GM18868 (cell line): ENCODE data around the gene TMEM258.

Experiments used
- ATAC-seq: cut with Tn5 transposase; IDR thresholded peaks from one replicate; pipeline ENCODE4 v1.9.1; 2021; ENCODE audit warnings: mild to moderate bottlenecking, moderate library complexity; ENCODE audit not compliant: unreplicated experiment

TMEM258 gene

DNA sequence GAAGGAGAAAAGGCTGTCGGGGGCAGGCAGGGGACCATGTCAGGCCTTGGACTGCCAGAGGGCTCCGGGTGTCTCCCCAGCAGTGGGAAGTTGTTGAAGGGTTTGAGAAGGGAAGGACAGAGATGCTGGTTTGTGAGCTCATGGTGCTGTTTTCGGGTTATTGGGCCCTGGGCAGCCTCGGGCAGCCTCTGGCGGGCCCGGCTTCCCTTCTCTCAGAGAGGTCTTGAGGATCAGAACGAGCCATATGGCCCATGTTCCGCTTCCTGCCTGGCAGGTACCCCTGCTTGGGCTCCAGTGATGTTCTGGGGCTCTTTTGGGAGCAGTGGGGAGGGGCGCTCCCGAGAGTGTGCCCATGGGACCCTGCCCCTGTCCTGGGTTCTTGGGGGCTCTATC is 30.2 kb downstream of the TMEM258 start:
- ATAC-seq: no peak

DNA sequence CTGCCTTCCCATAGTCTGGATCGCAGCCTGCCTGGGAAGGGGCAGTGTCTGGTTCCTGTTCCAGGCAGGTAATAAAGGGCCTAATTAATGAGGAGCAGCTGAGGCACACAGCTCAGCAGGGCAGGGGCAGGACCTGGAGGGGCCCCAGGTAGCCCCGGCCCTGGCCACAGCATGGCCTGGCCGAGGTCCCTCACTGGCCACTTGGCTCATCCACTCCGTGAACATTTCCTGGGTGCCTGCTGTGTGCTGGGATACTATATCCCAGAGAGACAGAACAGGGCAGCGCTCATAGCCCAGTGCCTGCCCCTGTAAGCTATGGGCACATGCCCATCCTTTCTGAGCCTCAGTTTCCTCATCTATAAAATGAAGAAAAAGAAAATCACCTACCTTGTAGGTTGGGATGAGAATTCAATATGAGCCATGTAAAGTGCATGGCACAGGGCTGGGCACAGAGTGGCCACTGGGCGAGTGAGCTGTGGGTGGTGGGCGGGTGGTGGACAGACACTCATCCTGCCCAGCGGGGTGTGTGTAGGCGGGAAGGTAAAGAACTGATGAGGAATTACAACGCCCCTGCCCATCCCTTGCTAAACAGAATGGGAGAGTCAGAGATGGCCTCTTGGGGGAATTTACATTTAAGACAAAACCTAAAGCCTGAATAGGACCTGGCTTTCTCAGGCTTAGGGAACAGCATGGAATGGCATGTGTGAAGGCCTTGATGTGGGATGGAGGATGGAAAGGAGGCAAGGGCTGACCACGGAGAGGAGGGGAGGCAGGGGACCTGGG is 30.8 kb downstream of the TMEM258 start:
- no peak for ATAC-seq

DNA sequence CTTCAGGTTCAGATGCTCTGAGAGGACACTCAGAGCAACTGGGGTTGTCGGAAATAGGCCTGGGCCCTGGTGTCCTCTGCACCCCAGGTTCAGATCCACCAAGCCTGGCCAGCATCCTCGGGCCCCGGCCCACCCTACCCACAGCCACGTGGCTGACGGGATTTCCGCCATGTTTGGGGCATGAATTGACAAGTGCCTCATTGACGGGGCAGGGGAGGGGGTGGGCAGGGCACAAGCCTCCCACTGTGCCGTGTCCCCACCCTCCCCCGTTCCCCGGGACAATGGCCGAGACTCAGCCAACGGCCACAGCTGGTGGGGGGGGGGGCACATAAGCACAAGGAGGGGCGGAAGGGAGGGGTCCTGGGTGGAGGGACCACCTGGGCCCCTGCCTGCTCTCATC is 31.5 kb downstream of the TMEM258 start:
- ATAC-seq: no peak

DNA sequence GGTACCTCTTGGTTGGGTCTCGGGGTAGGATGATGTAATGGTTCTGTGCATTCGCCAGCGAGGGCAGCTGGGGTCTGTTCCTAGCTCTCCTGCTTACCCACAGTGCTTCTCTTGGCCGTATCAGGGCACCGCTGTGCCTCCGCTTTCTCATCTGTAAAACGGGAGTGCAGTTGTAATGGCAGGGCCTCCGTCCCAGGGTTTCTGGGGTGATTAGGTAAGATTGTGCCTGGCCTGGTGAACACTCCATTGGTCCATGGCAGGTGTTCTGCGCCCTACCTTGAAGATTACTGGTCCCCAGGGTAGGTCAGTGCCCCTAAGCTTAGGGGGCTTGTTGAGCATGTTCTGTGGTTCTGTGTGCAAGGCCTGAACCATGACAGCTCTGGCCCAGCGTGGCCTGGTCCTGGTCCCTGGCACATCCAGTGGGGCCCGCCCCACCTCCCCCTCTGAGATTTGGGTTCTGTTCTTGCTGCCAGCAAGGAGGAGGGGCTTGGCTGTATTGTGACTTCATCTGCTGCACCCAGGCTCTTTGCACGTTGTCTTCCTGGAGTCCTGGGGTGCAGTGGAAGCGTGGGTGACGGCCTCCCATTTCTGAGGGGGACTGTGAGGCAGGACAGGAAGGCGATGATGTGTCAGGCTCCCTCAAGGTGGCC is 35.1 kb downstream of the TMEM258 start:
- ATAC-seq: no peak

DNA sequence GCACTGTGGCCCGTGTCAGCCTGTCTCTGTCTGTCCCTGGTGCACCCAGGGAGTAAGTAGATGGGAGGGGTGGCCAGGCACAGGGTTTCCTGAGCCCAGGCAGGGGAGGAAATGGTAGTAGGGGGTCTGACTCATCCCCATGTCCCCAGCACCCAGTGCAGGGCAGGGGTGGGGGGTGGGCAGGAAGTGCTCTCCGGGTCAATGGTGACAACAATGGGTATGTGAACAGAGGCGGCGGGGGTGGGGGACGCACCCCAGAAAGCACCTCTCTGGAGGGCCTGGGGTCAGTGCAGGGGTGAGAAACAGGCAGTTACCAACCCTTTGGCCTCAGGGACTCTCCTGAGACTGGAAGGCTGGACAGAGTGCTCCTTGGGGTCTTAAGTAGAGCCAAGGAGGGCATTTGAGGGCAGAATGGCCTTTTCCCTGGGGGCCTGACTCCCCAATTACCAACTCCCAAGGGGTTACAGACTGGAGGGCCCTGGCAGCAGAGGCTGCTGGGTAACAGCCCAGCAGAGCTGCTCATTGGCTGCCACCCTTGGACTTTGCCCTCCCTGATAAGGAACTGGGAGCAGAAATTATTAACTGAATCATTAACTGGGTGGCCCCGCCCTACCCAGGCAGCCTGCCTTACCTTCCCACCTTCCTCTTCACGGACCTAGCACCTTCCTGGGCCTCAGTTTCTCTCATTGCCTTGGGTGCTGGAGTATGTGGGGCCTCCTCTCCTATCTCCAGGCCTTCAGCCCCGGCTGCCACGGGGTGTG is 35.8 kb downstream of the TMEM258 start:
- no peak for ATAC-seq

DNA sequence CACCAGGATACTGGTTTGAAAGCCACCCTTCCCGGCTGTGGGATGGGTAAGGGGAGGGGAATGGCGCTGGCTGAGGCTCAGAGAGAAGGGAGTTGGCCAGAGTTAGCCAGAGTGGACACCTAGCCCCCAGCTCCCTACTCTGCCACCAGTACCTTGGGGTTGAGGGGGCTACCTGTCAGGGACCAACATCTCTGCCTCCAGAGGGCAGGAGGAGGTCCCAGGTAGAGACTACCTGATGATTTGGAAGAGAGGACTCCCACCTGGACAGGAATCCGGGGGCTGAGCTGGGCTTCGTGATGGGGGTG is 36.3 kb downstream of the TMEM258 start:
- ATAC-seq: no peak

DNA sequence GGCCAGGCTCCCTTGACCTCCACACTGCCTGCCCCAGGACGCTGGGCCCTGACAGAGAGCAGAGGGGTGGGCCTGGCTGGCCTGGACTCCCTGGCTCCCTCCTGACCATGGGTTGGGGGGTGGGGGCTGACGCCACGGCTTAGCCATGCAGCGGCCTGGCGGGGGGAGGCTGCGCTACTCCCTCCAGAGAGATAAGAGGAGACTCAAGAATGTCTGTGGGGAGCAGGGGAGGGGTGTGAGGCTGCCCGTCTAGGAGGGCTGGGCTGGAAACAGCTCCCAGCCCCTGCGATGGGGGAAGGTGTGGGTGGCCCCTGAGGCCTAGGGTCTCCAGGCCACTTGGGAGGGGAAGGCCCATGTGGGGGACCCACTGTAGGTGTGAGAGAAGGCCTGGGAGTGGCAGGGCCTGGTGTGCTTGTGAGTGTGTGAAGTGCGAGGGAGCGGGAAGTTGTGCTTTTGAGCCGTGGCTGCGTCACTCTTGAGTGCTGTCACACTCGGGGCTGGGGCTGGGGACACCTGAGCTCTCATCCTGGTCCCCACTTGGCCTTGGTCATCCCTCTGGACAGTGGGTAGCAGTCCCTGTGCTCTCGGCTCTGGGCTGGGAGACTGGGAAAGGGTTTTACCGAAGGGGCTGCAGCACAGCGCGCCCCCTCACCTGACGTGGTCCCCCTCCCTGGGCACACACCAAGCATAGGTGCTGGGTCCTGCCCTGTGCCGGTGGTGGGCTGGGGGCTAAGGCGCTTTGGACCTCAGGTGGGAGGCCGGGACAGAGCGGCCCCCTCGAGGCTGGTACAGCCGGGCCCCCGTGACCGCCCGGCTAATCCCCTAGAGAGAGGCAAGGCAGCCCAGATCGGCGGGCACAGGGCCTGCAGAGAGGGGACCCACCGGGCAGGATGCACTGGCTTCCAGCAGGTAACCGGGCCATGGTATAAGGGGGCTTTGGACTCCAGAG is 37.6 kb downstream of the TMEM258 start:
- no peak for ATAC-seq

DNA sequence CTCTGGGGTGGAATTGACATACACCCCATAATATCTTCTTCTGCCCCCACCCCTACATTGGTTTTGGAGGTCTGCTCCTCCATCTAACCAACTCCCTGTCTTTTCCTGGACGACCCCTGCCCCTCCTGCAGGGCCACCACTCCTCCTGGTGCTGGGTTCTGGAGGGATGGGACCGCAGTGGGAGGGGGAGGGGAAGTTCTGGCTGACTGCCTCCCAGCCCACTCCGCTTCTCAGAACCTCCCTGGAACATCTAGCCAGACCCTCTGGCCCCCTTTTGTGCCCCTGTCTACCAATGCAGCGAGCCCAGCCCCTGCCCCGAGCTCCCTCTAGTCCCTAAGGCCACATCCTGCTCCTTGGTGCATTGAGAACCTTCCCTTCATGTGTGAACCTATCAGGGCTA is 38.7 kb downstream of the TMEM258 start:
- no peak for ATAC-seq

DNA sequence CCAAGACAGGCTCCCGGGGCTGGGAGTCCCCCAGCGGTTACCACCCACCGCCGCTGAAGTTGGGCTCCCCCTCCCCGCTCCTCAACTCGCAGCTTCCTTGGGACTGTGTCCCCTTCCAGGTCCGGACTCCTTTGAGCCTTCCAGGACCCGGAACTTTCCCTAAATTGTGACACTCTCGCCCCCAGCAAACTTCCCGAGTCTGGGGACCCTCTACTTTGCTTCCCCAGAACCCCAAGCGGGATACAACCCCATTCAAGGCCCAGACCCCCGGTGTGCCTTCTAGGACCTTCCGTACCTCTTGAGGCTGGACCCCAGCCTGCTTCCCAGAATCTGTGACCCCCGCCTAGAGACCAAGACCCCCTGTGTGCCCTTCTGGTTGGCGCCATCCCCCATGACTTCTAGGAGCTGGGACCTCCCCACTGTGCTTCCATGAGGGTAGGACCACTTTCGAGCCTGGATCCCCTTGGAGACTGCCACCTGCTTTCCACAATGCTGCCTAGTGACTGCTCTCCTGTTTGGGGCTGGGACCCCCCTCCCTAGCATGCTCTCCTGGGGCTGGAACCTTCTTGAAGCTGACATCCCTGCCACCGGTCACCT is 39.4 kb downstream of the TMEM258 start:
- no peak for ATAC-seq

DNA sequence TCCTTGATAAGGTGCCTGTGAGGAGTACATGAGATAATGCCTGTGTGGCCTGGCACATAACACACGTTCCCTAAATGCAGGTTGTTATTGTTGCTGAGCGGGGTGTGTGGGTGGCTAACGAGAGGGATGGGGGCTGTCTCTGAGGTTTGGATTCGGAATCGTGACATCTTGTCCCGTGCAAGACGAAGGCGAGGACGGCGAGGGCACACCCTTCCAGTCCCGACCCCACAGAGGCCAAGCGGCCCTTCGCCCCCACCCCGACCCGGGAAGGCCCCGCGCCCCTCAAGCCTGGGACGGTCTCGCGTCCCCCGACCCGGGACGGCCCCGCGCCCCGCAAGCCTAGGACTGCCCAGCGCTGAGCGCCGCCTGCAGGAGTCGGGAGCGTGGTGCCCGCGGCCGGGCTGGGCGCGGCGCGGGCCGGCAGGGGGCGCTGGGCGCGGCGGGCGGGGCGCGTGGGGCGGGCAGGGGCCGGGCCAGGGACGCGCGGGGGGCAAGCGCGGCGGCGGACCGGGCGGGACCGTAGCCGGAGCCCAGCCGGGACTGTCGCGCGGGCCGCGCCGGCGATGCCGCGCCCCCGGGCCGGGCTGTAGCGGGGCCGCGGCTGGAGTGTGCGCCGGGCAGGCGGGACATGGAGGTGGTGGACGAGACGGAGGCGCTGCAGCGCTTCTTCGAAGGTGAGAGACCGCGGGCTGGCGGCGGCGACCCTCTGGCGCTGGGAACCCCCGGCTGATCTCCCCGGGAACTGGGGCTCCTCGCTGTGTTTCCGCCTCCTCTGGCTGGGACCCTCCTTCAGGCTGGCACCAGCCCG is 40.1 kb downstream of the TMEM258 start, which contains the start of gene MYRF:
MYRF (plus strand) TSS at position 520 of the 808 bp plus-strand sequence; CDS start at position 629, 109 bp downstream.
- ATAC-seq: peak; percentile 48

DNA sequence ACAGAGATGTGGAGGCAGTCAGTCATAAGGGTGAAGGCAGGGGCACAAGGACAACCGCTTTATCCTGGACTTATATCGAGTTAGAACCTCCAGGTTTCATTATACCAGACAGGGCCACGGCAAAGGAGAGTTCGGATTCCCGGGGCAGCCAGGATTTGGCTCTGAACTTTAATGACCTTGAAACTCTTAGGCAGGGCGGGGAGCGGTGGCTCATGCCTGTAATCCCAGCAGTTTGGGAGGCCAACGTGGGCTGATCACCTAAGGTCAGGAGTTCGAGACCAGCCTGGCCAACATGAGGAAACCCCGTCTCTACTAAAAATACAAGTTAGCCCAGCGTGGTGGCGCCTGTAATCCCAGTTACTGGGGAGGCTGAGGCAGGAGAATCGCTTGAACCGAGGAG is 41.0 kb downstream of the TMEM258 start:
- no peak for ATAC-seq

DNA sequence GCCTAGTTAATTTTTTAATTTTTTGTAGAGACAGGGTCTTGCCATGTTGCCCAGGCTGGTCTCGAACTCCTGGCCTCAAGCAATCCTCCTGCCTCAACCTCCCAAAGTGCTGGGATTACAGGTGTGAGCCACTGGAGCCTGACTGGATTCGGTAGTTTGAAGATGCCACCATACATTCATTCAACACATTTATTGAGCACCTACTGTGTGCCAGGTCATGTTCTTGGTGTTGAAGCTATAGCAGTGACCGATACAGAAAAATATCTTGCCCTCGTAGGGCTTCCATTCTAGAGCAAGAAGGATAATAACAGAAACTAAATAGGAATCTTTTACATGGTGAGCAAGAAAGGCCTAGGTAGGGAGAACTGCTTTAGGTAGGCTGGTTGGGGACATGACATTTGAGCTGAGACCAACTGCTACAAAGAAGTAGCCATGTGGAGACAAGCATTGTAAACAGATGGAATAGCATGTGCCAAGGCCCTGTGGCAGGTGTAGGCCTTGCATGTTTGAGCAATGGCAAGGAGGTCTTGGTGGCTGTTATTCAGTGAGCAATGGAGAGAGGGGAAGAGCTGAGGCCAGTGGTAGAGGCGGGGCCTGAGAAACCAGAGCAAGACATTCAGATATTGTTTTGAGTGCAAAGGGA is 41.6 kb downstream of the TMEM258 start:
- no peak for ATAC-seq

DNA sequence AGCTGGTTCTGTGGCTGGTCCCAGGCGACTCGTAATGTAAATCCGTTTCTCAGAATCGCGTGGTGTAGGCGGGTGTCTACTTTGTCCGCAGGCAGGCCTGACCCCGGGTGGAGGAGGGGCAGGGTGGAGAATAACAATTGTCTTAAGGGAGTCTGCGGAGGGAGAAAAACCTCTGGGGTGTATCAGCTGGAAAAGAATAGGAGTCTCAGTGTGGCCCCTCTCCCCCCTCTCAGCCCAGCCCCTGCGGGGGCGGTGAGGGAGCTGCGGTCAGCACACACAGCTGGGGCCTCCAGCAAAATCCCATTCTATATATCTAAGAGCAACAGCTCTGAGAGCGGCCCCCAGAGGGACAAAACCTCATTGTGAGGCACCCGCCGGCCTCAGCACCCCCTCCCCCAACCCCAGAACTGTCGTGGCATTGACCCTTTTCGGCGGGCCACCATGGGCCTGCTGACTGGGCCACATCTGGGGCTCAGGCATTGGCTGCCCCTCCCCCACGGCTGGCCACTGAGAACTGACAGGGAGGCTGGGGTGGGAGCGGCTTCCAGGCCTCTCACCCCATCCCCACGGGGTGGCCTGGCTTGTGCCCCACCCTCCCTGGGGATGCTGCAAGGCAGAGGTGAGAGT is 42.7 kb downstream of the TMEM258 start:
- ATAC-seq: no peak

DNA sequence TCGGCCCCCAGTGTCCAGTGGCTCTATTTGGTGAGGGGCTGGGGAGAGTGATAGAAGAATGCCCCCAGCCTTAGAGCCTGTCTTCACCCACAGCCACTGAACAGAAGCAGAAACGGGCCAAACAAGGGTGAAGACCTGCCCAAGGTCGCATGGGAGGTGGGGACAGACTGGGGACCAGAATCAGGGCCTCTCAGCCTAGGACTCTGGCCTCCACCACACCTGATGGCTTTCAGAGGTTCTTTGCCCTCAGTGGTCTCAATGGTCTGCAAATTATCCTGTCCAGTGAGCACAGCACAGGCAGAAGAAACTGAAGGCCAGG is 44.5 kb downstream of the TMEM258 start:
- no peak for ATAC-seq

DNA sequence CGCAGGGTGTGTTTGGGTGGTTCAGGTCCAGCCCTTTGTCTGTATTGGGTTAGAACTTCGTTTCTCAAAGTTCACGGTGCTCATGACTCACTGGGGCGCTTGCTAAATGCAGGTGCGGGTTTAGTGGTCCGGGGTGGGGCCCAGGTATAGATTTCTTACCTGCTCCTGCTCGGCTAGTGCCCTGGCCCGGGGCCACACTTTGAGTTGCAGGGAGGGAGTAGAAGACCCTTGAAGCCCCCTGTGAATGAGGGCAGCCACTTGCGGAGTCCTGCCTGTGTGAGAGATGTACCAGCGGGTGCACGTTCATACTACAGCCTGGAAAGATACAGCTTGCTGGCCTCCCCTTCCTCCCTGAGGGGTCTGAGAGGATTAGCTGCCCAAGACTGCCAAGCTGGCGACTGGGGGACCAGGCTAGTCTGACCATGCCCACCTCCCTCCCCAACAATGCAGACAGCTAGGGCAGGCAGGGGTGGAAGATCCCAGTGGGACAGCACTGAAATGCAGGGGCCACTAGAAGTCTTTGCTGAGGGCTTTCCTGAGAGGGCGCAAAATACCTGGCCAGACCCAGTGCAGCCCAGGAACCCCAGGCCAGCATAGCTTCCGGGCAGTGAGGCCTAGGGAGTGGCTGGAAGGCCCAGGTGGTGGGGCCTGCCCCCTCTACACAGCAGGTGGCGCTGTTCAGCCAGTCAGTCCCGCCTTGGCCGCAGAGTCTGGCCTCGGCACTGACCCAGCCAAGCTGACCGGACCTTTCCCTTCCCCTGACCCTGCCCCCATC is 45.0 kb downstream of the TMEM258 start:
- peak; percentile 52 for ATAC-seq

DNA sequence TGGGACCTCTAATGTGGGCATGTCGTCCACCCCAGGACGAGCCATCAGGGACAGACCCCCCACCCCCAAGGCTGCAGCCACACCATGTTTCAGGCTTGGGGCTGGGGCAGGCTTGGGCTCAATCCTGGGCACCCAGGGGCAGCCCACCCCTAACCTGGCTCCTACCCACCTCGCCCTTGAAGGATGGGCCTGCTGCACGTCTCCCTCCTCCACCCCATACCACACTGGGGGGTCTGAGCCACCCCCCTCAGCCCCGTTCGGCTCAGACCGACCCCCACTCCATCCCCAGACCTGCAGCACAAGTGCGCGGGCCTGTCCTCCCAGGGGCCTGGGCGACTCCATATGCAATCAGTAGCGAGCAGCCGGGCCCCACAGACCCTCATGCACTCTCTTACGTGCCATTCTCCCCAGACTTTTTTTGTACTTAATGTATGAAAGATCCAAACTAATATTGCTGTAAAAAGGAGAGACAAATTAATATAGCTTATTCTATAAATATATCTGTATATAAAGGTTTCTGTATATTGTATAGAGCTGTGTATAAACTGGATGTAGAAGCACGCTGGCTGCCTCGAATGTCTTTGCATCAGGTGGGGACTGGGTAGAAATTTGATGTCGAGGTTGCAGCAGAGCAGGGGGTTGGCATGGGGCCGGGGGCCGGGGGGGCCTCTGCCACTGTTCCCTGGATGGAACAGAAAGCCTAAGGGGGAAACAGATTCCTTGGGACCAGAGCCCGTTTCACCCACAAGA is 45.8 kb downstream of the TMEM258 start:
- no peak for ATAC-seq

DNA sequence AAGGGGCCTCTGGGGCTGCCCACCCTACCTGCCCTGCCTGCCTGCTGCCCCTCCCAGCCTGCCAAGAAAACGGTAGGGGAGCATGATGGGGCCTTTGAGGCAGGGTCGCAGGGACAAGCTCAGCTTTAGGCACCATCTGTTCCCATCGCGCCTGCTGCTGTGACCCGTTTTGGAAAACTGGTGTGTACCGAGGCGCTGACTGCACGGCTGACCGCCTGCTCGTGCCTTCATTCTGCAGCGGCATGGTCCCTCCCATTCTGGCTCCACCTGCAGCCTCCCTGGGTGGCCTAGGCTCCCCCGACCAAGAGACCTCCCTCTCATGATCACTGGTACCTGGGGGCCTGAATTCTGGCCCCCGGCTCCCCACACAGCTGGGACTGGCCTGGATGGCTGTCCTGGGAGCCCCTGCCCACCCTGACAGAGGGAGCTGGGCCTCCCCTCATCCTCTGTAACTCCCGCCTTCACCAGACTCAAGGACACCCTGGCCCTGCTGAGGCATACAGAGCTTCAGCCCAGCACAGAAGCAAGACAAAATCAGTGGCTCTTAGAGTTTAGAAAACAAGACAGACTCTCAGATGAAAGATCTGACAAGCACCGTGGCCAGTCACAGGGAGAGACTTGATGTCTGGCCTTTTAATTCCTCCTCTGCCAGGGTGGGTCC is 46.5 kb downstream of the TMEM258 start:
- no peak for ATAC-seq
